Stimulated activated CD4-positive, alpha-beta T cell treated with anti-CD3 and anti-CD28 coated beads, Interleukin-2, amount 100 ng/mL, for 4 hours (primary cell): ENCODE results near the gene ABCC1.
"Not testable (repeated sequence)": the region's sequence is repeated elsewhere in the genome, so short reads cannot be mapped to it uniquely, and the experiment has no call there.

Experiments
- DNase-seq: peaks from one replicate; pipeline ENCODE4 v3.0.0-alpha.2; 2020; ENCODE audit warnings: low read depth

The ABCC1 gene

GRCh38 chr16:15967655-15968315 lies 18.4 kb downstream of the ABCC1 start:
- no peak for DNase-seq

- no peak for DNase-seq
Measured at GRCh38 chr16:15970202-15970601, 20.8 kb downstream of the ABCC1 start.

GRCh38 chr16:15970743-15971439 lies 21.5 kb downstream of the ABCC1 start:
- no peak for DNase-seq

- no peak for DNase-seq
Measured at GRCh38 chr16:15971440-15971815, 22.0 kb downstream of the ABCC1 start.

GRCh38 chr16:15972046-15972868 lies 22.8 kb downstream of the ABCC1 start:
- DNase-seq: no peak

GRCh38 chr16:15973421-15973820 lies 24.0 kb downstream of the ABCC1 start:
- DNase-seq: no peak

GRCh38 chr16:15974057-15974456 lies 24.6 kb downstream of the ABCC1 start:
- no peak for DNase-seq

- no peak for DNase-seq
Measured at GRCh38 chr16:15975172-15975571, 25.8 kb downstream of the ABCC1 start.

- DNase-seq: no peak
Measured at GRCh38 chr16:15976225-15976812, 26.9 kb downstream of the ABCC1 start.

- DNase-seq: no peak
Measured at GRCh38 chr16:15976929-15977637, 27.7 kb downstream of the ABCC1 start.

- DNase-seq: no peak
Measured at GRCh38 chr16:15979801-15980200, 30.4 kb downstream of the ABCC1 start.

GRCh38 chr16:15980329-15980728 lies 30.9 kb downstream of the ABCC1 start:
- no peak for DNase-seq

GRCh38 chr16:15981382-15981781 lies 32.0 kb downstream of the ABCC1 start:
- no peak for DNase-seq

GRCh38 chr16:15982194-15982915 lies 32.9 kb downstream of the ABCC1 start:
- not testable (repeated sequence) for DNase-seq

GRCh38 chr16:15983898-15984297 lies 34.5 kb downstream of the ABCC1 start:
- DNase-seq: no peak

- no peak for DNase-seq
Measured at GRCh38 chr16:15985144-15985543, 35.7 kb downstream of the ABCC1 start.

- DNase-seq: no peak
Measured at GRCh38 chr16:15986261-15986660, 36.8 kb downstream of the ABCC1 start.

GRCh38 chr16:15988268-15989013 lies 39.0 kb downstream of the ABCC1 start:
- DNase-seq: no peak

GRCh38 chr16:15990902-15991301 lies 41.5 kb downstream of the ABCC1 start:
- no peak for DNase-seq

GRCh38 chr16:15993128-15993527 lies 43.7 kb downstream of the ABCC1 start:
- DNase-seq: no peak

- DNase-seq: no peak
Measured at GRCh38 chr16:15993541-15993940, 44.1 kb downstream of the ABCC1 start.
